Hematopoietic multipotent progenitor cell treated with erythropoietin and hydrocortisone succinate and interleukin-3 and kit ligand, for 17 days (in vitro differentiated cells): ENCODE results near the gene SGPP1.
A peak's percentile ranks its signal among the peaks of the same experiment; 100 is the strongest.
"Not testable (repeated sequence)": the region's sequence is repeated elsewhere in the genome, so short reads cannot be mapped to it uniquely, and the experiment has no call there.

Experiments
- DNase-seq: peaks from one replicate; pipeline ENCODE4 v3.0.0-alpha.2; 2015; ENCODE audit warnings: low spot score

SGPP1 gene

GRCh38 chr14:63725786-63726460, 1.9 kb downstream of the SGPP1 start:
- no peak for DNase-seq

- no peak for DNase-seq
Observed at GRCh38 chr14:63717702-63718101, 10.2 kb downstream of the SGPP1 start.

GRCh38 chr14:63715360-63715759, 12.5 kb downstream of the SGPP1 start:
- no peak for DNase-seq

- DNase-seq, result peak; percentile 52
Observed at GRCh38 chr14:63713764-63714163, 14.1 kb downstream of the SGPP1 start.

- no peak for DNase-seq
Observed at GRCh38 chr14:63713058-63713457, 14.8 kb downstream of the SGPP1 start.

- DNase-seq, result no peak
Observed at GRCh38 chr14:63712123-63712522, 15.7 kb downstream of the SGPP1 start.

- no peak for DNase-seq
Observed at GRCh38 chr14:63710497-63710896, 17.4 kb downstream of the SGPP1 start.

GRCh38 chr14:63709589-63709988, 18.3 kb downstream of the SGPP1 start:
- DNase-seq, result no peak

GRCh38 chr14:63707216-63707615, 20.6 kb downstream of the SGPP1 start:
- DNase-seq, result no peak

- no peak for DNase-seq
Observed at GRCh38 chr14:63705561-63706070, 22.2 kb downstream of the SGPP1 start.

GRCh38 chr14:63702530-63702929, 25.3 kb downstream of the SGPP1 start:
- DNase-seq, result not testable (repeated sequence)

- DNase-seq, result no peak
Observed at GRCh38 chr14:63701606-63702299, 26.1 kb downstream of the SGPP1 start.

- no peak for DNase-seq
Observed at GRCh38 chr14:63692310-63693020, 35.4 kb downstream of the SGPP1 start.

- no peak for DNase-seq
Observed at GRCh38 chr14:63689132-63689531, 38.7 kb downstream of the SGPP1 start.

- DNase-seq, result no peak
Observed at GRCh38 chr14:63686926-63687325, 40.9 kb downstream of the SGPP1 start.

- no peak for DNase-seq
Observed at GRCh38 chr14:63685401-63685800, 42.5 kb downstream of the SGPP1 start.

- no peak for DNase-seq
Observed at GRCh38 chr14:63682727-63683593, 44.9 kb downstream of the SGPP1 start.

GRCh38 chr14:63678536-63678935, 49.3 kb downstream of the SGPP1 start:
- DNase-seq, result no peak

- no peak for DNase-seq
Observed at GRCh38 chr14:63677891-63678379, 49.9 kb downstream of the SGPP1 start.

GRCh38 chr14:63676615-63677014, 51.2 kb downstream of the SGPP1 start:
- DNase-seq, result no peak

GRCh38 chr14:63673886-63674497, 53.9 kb downstream of the SGPP1 start:
- DNase-seq, result no peak
